Mononuclear cell (primary cell): ENCODE measurements around the gene BLACAT1. TPM values are rescaled to one million over a fixed set of nuclear protein-coding genes. Genes with fewer than 3 reads are reported as not detected.
"Not testable (repeated sequence)": the region's sequence is repeated elsewhere in the genome, so short reads cannot be mapped to it uniquely, and the experiment has no call there.

Experiments used
- H3K27me3 ChIP-seq: 2 replicates; pipeline ENCODE4 v1.6.0; 2011; ENCODE audit warnings: low read length, control low read depth; ENCODE audit not compliant: insufficient read depth
- H3K4me1 ChIP-seq: 2 replicates; pipeline ENCODE4 v1.5.1; 2011; ENCODE audit warnings: mild to moderate bottlenecking, low read length, control low read depth; ENCODE audit not compliant: insufficient read depth
- H3K4me3 ChIP-seq: 2 replicates; pipeline ENCODE4 v1.5.1; 2011; ENCODE audit warnings: mild to moderate bottlenecking, low read length, moderate library complexity
- H3K9me3 ChIP-seq: 2 replicates; pipeline ENCODE4 v1.5.1; 2011; ENCODE audit warnings: low read depth, mild to moderate bottlenecking, control low read depth, low read length
- total RNA-seq: library from RNA; depleted of rRNA; stranded (reverse); fragments of >200 nt; gene quantifications from one replicate; pipeline ENCODE4 v1.2.3, GENCODE V29; 2012

Gene BLACAT1
- total RNA-seq, 1 donor: not detected

DNA sequence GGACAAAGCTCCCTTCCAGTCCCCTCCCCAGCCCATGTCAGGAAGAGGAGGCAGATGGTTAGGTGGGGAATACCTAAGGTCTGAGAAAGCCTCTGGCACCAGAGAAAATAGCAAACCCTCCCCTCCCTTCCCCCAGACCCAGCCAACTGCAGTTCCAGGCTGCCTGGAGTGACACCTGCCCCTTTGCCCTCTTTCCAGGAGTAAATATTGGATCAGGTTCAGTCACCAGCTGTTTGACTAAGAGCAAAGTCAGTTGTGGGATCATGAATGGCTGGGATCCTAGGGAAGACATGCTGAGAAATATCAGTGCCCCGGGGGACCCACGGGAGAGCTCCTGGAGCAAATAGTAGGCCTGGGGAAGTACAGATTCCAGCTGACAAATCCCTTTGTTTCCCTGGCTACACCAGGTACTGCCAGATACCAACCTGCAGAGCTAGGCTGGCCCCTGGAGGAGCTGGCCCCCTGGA is 36.4 kb upstream of the BLACAT1 start:
- H3K4me3 ChIP-seq: no peak overlapping the region
- no peaks in the 10 kb centered on the region for H3K4me1 ChIP-seq
- no peaks in the 10 kb centered on the region for H3K9me3 ChIP-seq
- H3K27me3 ChIP-seq: peaks cover 8% of the 10 kb centered on the region

DNA sequence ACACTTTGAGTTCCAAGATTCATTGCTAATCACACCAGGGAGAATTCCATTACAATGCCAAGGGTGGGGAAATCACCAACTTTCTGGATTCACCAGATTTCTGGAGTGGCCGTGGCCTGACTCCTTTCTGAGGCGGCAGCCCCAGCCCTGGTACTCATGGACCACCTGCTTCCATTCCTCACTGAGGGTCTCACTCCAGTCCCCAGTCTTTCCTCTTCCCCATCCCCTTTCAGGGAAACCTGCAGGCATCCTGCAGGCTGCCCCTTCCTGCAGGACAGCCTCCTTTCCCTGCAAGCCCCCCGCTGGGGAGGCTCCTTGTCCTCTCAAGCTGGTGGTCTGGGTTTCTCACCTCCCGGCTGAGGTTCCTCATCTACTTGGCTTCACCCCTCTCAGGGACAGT is 35.9 kb upstream of the BLACAT1 start:
- H3K4me3 ChIP-seq: no peak overlapping the region

DNA sequence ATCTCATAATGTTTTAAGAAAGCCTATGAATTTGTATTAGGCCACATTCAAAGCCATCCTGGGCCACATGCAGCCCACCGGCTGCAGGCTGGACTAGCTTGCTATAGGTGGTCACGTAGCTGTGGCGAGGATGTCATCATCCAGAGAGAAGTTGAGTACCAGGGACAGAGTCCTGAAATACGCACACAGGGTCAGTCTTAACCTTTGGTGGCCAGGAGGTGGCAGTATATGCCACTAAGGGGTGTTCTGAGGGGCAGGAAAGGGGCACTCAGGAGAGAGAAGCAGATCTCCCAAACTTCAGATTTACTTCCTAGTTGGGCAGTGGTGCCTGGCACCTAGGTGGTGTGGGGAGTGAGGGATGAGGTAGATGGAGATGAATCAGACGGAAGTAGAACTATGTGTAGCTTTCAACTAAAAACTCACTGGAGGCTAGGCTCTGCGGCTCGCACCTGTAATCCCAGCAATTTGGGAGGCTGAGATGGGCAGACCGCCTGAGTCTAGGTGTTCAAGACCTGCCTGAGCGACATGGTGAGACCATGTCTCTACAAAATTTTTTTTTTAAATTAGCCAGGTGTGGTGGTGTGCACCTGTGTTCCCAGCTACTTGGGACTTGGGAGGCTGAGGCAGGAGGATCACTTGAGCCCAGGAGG is 32.4 kb upstream of the BLACAT1 start:
- Histone ChIP-seq H3K27me3 (peaks cover 9% of the 10 kb centered on the region), H3K9me3 (no peaks in the 10 kb centered on the region), H3K4me1 (peaks cover 3% of the 10 kb centered on the region), H3K4me3 (no peak overlapping the region)

More for the DNA sequence above, 35.9 kb upstream of the BLACAT1 start:
- H3K9me3 ChIP-seq: no peaks in the 10 kb centered on the region
- peaks cover 8% of the 10 kb centered on the region for H3K27me3 ChIP-seq
- H3K4me1 ChIP-seq: no peaks in the 10 kb centered on the region

DNA sequence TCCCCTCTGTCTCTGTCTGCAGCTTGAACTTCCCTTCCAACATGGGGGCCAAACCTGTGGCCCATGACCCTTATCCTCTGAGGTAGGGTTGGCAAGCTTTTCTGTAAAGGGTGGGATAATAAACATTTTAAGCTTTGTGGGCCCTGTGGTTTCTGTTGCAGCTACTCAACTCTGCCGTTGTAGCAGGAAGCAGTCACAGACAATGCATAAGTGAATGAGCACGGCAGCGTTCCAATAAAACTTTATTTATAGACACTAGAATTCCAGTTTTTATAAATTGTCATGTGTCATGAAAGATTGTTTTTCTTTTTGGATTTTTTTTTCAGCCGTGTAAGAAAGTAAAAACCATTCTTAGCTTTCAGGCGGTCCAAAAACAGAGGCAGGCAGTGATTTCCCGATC is 30.4 kb upstream of the BLACAT1 start:
- H3K4me3 ChIP-seq: no peak overlapping the region
- H3K4me1 ChIP-seq: peaks cover 13% of the 10 kb centered on the region
- no peaks in the 10 kb centered on the region for H3K9me3 ChIP-seq
- H3K27me3 ChIP-seq: peaks cover 10% of the 10 kb centered on the region

DNA sequence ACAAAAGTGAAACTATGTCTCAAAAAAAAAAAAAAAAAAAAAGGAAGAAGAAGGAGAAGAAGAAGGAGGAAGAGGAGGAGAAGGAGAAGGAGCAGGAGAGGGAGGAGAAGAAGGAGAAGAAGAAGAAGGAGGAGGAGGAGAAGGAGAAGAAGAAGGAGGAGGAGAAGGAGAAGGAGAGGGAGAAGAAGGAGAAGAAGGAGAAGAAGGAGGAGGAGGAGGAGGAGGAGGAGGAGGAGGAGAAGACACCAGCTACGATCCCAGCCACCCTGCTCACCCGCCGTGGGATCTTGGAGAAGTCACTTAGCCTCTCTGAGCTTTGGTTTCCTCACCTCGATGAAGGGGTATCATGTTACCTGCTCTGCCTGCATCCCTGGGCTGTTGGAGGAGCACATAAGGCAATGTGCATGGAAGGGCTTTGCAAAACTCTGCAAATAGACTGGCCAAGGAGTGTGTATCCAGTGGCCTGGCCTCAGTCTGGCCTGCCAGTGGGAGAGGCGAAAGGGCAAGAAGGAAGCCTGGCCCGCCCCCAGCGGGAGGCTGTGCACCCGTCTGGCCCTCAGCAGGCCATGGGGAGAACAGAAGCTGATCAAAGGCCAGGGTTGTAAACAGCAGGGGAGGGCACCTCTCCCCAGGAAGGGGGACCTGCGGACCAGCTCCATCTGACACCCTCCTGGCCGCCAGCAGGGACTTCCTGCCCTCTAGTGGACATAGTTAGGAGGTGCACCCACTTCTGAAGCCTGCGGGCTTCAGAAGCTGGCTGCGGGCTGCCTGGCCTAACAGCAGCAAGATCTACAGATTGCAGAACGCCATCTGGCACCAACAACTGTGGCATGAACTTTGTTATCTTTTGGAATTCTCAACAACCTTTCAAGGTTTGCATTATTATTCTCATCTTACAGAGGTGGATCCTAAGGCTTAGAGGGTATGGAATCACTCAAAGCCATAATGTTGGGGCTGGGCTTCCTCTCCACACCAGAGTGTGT is 29.4 kb upstream of the BLACAT1 start:
- Histone ChIP-seq H3K9me3 (no peaks in the 10 kb centered on the region), H3K27me3 (peaks cover 10% of the 10 kb centered on the region), H3K4me3 (no peak overlapping the region), H3K4me1 (peaks cover 20% of the 10 kb centered on the region)

DNA sequence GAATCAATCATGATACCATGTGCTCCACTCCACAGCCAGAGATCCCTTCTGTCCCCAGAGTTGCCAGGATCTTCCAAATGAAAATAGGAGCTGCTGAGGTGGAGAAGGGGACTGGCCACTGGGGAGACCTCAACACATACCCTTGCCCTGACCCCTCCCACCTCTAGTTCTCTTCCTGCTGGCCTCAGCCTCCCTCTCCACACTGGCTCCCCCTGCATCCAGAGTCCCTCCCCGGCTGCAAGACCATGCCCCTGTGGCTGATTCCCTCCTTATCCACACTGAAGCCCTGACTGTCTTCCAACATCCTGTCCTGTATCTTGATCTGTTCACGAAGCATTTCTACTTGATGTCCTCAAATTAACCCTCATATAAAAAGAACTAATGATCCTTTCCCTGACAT is 27.5 kb upstream of the BLACAT1 start:
- peaks cover 28% of the 10 kb centered on the region for H3K4me1 ChIP-seq
- peaks cover 7% of the 10 kb centered on the region for H3K27me3 ChIP-seq
- H3K4me3 ChIP-seq: no peak overlapping the region
- H3K9me3 ChIP-seq: no peaks in the 10 kb centered on the region

DNA sequence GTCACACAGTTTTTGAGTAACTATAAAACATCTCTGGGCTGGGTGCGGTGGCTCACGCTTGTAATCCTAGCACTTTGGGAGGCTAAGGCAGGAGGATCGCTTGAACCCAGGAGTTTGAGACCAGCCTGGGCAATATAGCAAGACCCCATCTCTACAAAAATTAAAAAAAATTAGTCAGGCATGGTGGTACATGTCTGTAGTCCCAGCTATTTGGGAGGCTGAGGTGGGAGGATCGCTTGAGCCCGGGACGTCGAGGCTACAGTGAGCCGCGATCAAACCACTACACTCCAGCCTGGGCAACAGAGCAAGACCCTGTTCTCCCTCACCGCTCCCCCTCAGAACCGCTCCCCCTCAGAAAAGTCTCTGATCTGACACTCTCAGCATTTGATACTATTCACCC is 26.7 kb upstream of the BLACAT1 start:
- not testable (repeated sequence) for H3K4me3 ChIP-seq, H3K9me3 ChIP-seq, H3K27me3 ChIP-seq
- H3K4me1 ChIP-seq: peaks cover 28% of the 10 kb centered on the region

DNA sequence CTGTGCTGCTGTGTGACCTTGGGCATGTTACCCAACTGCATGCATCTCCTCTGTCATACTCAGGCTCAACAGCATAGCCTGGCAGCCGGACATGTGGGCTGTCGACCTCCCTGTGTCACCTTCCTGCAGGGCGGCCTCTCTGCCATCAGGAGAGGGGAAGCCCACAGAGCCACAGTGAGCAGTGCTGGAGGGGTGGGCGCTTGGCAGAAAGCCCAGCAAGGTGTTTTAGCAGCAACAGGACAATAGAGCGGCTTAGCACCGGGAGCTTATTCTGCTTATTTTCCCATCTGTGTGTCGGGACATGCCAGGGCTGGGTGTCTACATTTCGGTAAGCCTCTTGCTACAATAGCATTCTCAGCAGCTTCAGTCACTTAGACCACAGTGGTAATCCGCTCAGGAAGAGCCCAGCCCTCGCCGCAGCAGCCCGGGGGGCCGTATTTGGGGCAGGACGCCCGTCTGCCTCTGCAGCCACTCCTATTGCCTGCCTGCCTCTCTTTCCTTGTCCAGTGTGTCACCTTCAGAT is 25.8 kb upstream of the BLACAT1 start:
- Histone ChIP-seq H3K9me3 (no peaks in the 10 kb centered on the region), H3K4me1 (peaks cover 28% of the 10 kb centered on the region), H3K4me3 (no peak overlapping the region), H3K27me3 (peaks cover 7% of the 10 kb centered on the region)

DNA sequence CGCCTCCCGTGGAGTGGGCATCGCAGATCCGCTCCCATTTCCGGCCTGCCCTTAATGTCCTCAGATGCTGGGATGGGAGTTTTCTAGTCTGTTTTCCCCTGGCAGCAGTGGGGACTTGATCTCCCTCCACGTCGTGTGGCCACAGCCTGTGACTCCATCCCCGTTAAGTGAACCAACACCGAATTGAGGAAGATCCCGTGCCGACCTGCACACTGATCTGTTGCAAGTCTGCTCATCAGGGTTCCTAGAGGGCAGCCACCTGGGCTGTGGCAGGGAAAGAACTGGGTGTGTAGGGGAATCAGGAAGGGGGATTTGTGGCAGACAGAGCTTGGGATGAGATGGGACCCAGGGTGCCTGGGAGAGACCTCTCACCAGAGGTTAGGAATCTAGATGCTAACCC is 25.4 kb upstream of the BLACAT1 start:
- Histone ChIP-seq H3K4me3 (no peak overlapping the region), H3K4me1 (peaks cover 28% of the 10 kb centered on the region), H3K9me3 (no peaks in the 10 kb centered on the region), H3K27me3 (peaks cover 7% of the 10 kb centered on the region)

DNA sequence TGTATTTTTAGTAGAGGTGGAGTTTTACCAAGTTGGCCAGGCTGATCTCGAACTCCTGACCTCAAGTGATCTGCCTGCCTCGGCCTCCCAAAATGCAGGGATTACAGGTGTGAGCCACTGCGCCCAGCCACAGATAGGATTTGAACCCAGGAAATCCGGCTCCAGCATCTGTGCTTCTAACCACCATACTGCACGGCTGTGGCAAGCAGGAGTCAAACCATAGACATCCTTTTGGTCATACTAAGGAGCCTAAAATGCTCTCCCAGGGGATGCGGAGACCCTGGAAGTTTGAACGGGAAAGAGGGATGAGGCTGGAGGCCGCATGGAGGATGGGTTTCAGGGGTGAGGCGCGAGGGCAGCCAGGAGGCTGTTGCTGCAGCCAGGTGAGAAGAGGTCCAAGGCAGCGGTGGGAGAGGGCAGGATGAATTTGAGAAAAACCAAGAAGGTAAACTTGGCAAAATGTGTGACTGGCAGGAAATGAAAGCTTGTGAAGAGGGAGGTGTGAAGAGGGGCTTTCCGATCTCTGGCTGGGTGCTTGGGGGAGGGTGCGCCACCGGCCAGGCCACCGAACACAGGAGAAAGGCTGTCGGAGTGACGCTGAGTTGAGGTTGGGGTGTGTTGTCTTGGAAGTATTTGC is 24.6 kb upstream of the BLACAT1 start:
- H3K9me3 ChIP-seq: no peaks in the 10 kb centered on the region
- H3K27me3 ChIP-seq: peaks cover 7% of the 10 kb centered on the region
- H3K4me1 ChIP-seq: peaks cover 28% of the 10 kb centered on the region
- H3K4me3 ChIP-seq: no peak overlapping the region

DNA sequence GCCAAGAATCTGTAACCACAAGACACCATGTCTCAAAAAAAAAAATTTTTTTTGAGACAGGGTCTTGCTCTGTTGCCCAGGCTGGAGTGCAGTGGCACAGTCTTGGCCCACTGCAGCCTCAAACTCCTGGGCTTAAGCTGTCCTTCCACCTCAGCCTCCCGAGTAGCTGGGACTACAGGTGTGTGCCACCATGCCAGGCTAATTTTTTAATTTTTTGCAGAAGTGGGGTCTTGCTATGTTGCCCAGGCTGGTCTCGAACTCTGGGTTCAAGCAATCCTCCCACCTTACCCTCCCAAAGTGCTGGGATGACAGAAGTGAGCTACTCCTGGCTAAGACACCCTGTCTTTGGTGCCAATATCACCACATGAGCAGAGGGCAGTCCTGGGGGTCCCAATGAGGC is 23.1 kb upstream of the BLACAT1 start:
- H3K9me3 ChIP-seq, H3K4me3 ChIP-seq, H3K27me3 ChIP-seq: not testable (repeated sequence)
- H3K4me1 ChIP-seq: peaks cover 26% of the 10 kb centered on the region

DNA sequence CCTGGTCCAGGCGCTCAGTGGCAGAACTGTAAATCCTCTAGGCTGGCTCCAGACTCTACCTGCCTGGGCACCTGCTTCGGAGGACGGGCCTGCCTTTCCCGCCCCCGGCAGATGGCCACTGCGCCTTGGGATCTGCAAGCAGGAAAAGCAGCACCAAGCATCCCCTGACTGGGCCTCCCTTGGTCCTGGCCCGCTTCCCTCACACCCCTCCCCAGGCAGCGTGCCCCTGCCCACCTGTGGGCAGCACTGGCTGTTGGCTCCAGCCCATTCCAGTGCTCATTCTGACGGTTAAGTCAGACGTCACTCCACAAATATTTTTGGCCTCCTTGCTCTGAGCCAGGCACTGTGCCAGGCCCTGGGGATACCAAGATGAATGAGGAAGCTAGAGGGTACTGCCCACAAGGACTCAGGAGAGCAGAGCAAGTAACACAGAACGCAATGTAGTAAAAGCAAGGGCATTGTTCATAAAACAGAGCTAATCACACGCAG is 22.0 kb upstream of the BLACAT1 start:
- Histone ChIP-seq H3K27me3 (peaks cover 13% of the 10 kb centered on the region), H3K4me3 (no peak overlapping the region), H3K9me3 (no peaks in the 10 kb centered on the region), H3K4me1 (peaks cover 26% of the 10 kb centered on the region)

DNA sequence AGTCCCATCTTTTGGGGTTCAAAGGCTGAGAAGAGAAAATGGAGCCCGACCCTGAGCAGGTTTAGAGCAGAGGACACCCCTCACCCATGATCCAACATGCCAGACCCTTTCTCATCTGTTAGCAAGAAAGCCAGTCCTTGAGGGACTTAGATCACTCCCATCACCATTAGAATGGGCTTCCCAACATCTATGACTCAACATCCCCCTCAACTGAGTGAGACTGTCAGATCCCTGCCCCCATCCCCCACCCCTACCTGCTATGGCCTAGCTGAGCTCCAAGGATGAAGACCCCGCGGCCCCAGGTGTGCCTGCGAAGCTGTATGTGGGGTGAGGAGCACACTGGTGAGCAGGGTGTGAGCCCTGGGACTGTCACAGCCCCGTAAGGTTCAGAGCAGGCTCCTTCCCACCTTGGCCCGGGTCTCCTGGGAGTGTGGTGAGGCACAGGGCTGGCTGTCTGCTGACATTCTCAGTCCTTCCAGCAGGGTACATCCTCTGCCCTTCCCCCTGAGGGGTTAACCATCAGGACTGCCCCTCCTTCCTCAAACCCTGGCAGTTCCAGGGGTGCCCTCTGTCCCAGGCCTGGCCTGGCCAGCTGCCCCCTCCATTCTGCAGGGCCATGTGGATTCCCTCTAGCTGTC is 21.4 kb upstream of the BLACAT1 start:
- Histone ChIP-seq H3K9me3 (no peaks in the 10 kb centered on the region), H3K4me3 (no peak overlapping the region), H3K4me1 (peaks cover 24% of the 10 kb centered on the region), H3K27me3 (peaks cover 11% of the 10 kb centered on the region)

DNA sequence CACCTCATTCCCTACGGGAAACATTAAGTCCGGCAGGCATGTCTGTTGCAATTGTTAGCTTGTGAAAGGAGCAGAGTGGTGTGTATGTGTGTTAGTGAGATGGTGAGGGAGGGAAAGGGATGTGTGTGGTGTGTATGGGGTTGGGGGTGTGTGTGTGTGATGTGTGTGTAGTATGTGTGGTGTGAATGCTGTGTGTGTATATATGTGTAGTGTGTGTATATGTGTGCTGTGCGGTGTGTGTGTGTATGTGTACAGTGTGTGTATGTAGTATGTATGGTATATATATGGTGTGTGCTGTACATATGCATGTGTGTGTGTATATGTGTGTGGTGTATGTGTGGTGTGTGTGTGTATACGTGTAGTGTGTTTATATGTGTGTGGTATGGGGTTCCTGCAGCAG is 20.8 kb upstream of the BLACAT1 start:
- Histone ChIP-seq H3K9me3 (no peaks in the 10 kb centered on the region), H3K4me3 (no peak overlapping the region), H3K4me1 (peaks cover 19% of the 10 kb centered on the region), H3K27me3 (peaks cover 9% of the 10 kb centered on the region)
